Activated CD8-positive, alpha-beta memory T cell treated with anti-CD3 and anti-CD28 coated beads, Interleukin-2, amount 10 ng/mL, durations not matched to agents 7 days and 5 days (primary cell): ENCODE data around the gene GFRA4. TPM values are rescaled to one million over a fixed set of nuclear protein-coding genes. Genes with fewer than 3 reads are reported as not detected.

Experiments
- ATAC-seq: fragments of 150-1000 bp; cut with Tn5 transposase; one replicate; pipeline ENCODE4 v1.10.0; 2021; ENCODE audit warnings: moderate library complexity
- CTCF ChIA-PET: fragments of 350-600 bp; sonication (Branson Sonifier 250); formaldehyde crosslinking; loops from one replicate; lab custom pipeline; 2021; ENCODE audit warnings: antibody characterized with exemption; lab: Charles Lee
- DNase-seq: peaks from one replicate; pipeline ENCODE4 v3.0.0-alpha.2; 2020
- H3K27ac Mint-ChIP-seq: one replicate; pipeline ENCODE4 v1.8.0; 2021; ENCODE audit warnings: mild to moderate bottlenecking, mixed read lengths
- H3K27me3 Mint-ChIP-seq: one replicate; pipeline ENCODE4 v1.8.0; 2021; ENCODE audit warnings: mixed read lengths
- H3K36me3 Mint-ChIP-seq: one replicate; pipeline ENCODE4 v1.8.0; 2021; ENCODE audit warnings: mild to moderate bottlenecking, mixed read lengths
- H3K4me1 Mint-ChIP-seq: one replicate; pipeline ENCODE4 v1.8.0; 2021; ENCODE audit warnings: mixed read lengths
- H3K4me3 Mint-ChIP-seq: one replicate; pipeline ENCODE4 v1.8.0; 2021; ENCODE audit warnings: mild to moderate bottlenecking, moderate library complexity, mixed read lengths
- H3K9me3 Mint-ChIP-seq: one replicate; pipeline ENCODE4 v1.8.0; 2022; ENCODE audit warnings: low read depth, mixed read lengths
- total RNA-seq, 2 experiments: library from RNA; stranded (reverse); gene quantifications; one replicate each; pipeline ENCODE4 v1.2.3, GENCODE V29; 2021

The GFRA4 gene
- total RNA-seq, 2 experiments from 2014 or later: not detected

- DNase-seq (no peak), ATAC-seq (no peak)
- no peaks in the 10 kb centered on the region for H3K36me3 Mint-ChIP-seq
- H3K4me3 Mint-ChIP-seq: no peak overlapping the region
- H3K27me3 Mint-ChIP-seq: peaks cover 66% of the 10 kb centered on the region
- H3K9me3 Mint-ChIP-seq: no peaks in the 10 kb centered on the region
- peaks cover 51% of the 10 kb centered on the region for H3K4me1 Mint-ChIP-seq
- no peak overlapping the region for H3K27ac Mint-ChIP-seq
- CTCF ChIA-PET: interaction anchor here (1.0 to 1.3 kb wide), 3 partner anchors 12 to 49 kb away, joined by 3 to 5 read pairs (median 3); no protein-coding TSS in a partner anchor
Measured at GRCh38 chr20:3661814-3662665, 1.2 kb downstream of the GFRA4 start.

- CTCF ChIA-PET: no interaction called here
- H3K27me3 Mint-ChIP-seq: peaks cover 67% of the 10 kb centered on the region
- no peaks in the 10 kb centered on the region for H3K36me3 Mint-ChIP-seq
Measured at GRCh38 chr20:3661060-3661813, 2.0 kb downstream of the GFRA4 start.

GRCh38 chr20:3660262-3661059 lies 2.7 kb downstream of the GFRA4 start:
- no peak overlapping the region for H3K4me3 Mint-ChIP-seq
- ATAC-seq: no peak

More at GRCh38 chr20:3661060-3661813, 2.0 kb downstream of the GFRA4 start:
- Mint-ChIP-seq H3K9me3 (no peaks in the 10 kb centered on the region), H3K27ac (no peak overlapping the region), H3K4me1 (peaks cover 43% of the 10 kb centered on the region), H3K4me3 (no peak overlapping the region)
- ATAC-seq (no peak), DNase-seq (no peak)

GRCh38 chr20:3659492-3660261 lies 3.5 kb downstream of the GFRA4 start:
- CTCF ChIA-PET: interaction anchor here (1.2 to 2.1 kb wide), 3 partner anchors 9 to 96 kb away, joined by 4 to 11 read pairs (median 5); no protein-coding TSS in a partner anchor
- Mint-ChIP-seq H3K4me1 (peaks cover 27% of the 10 kb centered on the region), H3K27ac (no peak overlapping the region), H3K9me3 (no peaks in the 10 kb centered on the region), H3K36me3 (no peaks in the 10 kb centered on the region), H3K4me3 (no peak overlapping the region), H3K27me3 (peaks cover 61% of the 10 kb centered on the region)
- ATAC-seq (no peak), DNase-seq (no peak)

More at GRCh38 chr20:3660262-3661059, 2.7 kb downstream of the GFRA4 start:
- CTCF ChIA-PET: no interaction called here
- Mint-ChIP-seq H3K9me3 (no peaks in the 10 kb centered on the region), H3K36me3 (no peaks in the 10 kb centered on the region), H3K4me1 (peaks cover 35% of the 10 kb centered on the region), H3K27me3 (peaks cover 67% of the 10 kb centered on the region), H3K27ac (no peak overlapping the region)
- DNase-seq: no peak

- Mint-ChIP-seq H3K27me3 (peaks cover 55% of the 10 kb centered on the region), H3K27ac (peak overlapping the region; percentile 59), H3K4me3 (peak overlapping the region; percentile 12), H3K9me3 (no peaks in the 10 kb centered on the region), H3K4me1 (peaks cover 26% of the 10 kb centered on the region), H3K36me3 (no peaks in the 10 kb centered on the region)
- DNase-seq (peak; percentile 79), ATAC-seq (peak; percentile 88)
- CTCF ChIA-PET: interaction anchor here (0.8 to 2.1 kb wide), 6 partner anchors 9 to 95 kb away, joined by 3 to 11 read pairs (median 4); no protein-coding TSS in a partner anchor
Measured at GRCh38 chr20:3658716-3659491, 4.3 kb downstream of the GFRA4 start.

GRCh38 chr20:3658019-3658715 lies 5.0 kb downstream of the GFRA4 start:
- no peaks in the 10 kb centered on the region for H3K9me3 Mint-ChIP-seq
- CTCF ChIA-PET: interaction anchor here (0.8 to 2.1 kb wide), 6 partner anchors 10 to 95 kb away, joined by 3 to 11 read pairs (median 4); no protein-coding TSS in a partner anchor
- H3K4me3 Mint-ChIP-seq: no peak overlapping the region
- peaks cover 1% of the 10 kb centered on the region for H3K36me3 Mint-ChIP-seq
- H3K27me3 Mint-ChIP-seq: peaks cover 49% of the 10 kb centered on the region
- H3K4me1 Mint-ChIP-seq: peaks cover 32% of the 10 kb centered on the region
- ATAC-seq (no peak), DNase-seq (no peak)
- no peak overlapping the region for H3K27ac Mint-ChIP-seq

- CTCF ChIA-PET: interaction anchor here (1.2 kb wide), 1 partner anchor 16 kb away, joined by 3 read pairs; no protein-coding TSS in a partner anchor
Measured at GRCh38 chr20:3655131-3655405, 8.1 kb downstream of the GFRA4 start.

GRCh38 chr20:3654326-3655130 lies 8.7 kb downstream of the GFRA4 start:
- peak; percentile 26 for DNase-seq
- no peak for ATAC-seq
- CTCF ChIA-PET: interaction anchor here (1.2 to 1.8 kb wide), 4 partner anchors 12 to 56 kb away, joined by 3 to 7 read pairs (median 4); no protein-coding TSS in a partner anchor

More at GRCh38 chr20:3655131-3655405, 8.1 kb downstream of the GFRA4 start:
- Mint-ChIP-seq H3K27me3 (peaks cover 25% of the 10 kb centered on the region), H3K9me3 (no peaks in the 10 kb centered on the region), H3K27ac (no peak overlapping the region), H3K4me3 (no peak overlapping the region), H3K4me1 (peaks cover 33% of the 10 kb centered on the region), H3K36me3 (peaks cover 1% of the 10 kb centered on the region)
- DNase-seq: peak; percentile 29
- no peak for ATAC-seq

GRCh38 chr20:3653921-3654320 lies 9.3 kb downstream of the GFRA4 start:
- peaks cover 14% of the 10 kb centered on the region for H3K27me3 Mint-ChIP-seq
- peaks cover 22% of the 10 kb centered on the region for H3K4me1 Mint-ChIP-seq
- H3K36me3 Mint-ChIP-seq: peaks cover 1% of the 10 kb centered on the region
- no peak overlapping the region for H3K27ac Mint-ChIP-seq
- H3K4me3 Mint-ChIP-seq: no peak overlapping the region
- no peaks in the 10 kb centered on the region for H3K9me3 Mint-ChIP-seq
- DNase-seq (peak; percentile 15), ATAC-seq (no peak)
- CTCF ChIA-PET: interaction anchor here (1.2 to 1.8 kb wide), 4 partner anchors 12 to 57 kb away, joined by 3 to 7 read pairs (median 4); no protein-coding TSS in a partner anchor

More at GRCh38 chr20:3654326-3655130, 8.7 kb downstream of the GFRA4 start:
- peaks cover 20% of the 10 kb centered on the region for H3K27me3 Mint-ChIP-seq
- H3K4me1 Mint-ChIP-seq: peaks cover 28% of the 10 kb centered on the region
- no peak overlapping the region for H3K4me3 Mint-ChIP-seq
- H3K36me3 Mint-ChIP-seq: peaks cover 1% of the 10 kb centered on the region
- H3K9me3 Mint-ChIP-seq: no peaks in the 10 kb centered on the region
- H3K27ac Mint-ChIP-seq: no peak overlapping the region

GRCh38 chr20:3652676-3653596 lies 10.3 kb downstream of the GFRA4 start:
- ATAC-seq: peak; percentile 64
- peaks cover 1% of the 10 kb centered on the region for H3K36me3 Mint-ChIP-seq
- H3K4me1 Mint-ChIP-seq: peaks cover 16% of the 10 kb centered on the region
- peak; percentile 43 for DNase-seq
- H3K27me3 Mint-ChIP-seq: peaks cover 13% of the 10 kb centered on the region
- CTCF ChIA-PET: interaction anchor here (1.2 to 1.8 kb wide), 4 partner anchors 13 to 58 kb away, joined by 3 to 7 read pairs (median 4); no protein-coding TSS in a partner anchor
- H3K4me3 Mint-ChIP-seq: no peak overlapping the region
- no peaks in the 10 kb centered on the region for H3K9me3 Mint-ChIP-seq
- H3K27ac Mint-ChIP-seq: no peak overlapping the region
